HCT116 (cell line): ENCODE data around the gene NPDC1.

Experiments
- ATF3 ChIP-seq: IDR thresholded peaks from 2 replicates; pipeline ENCODE4 v1.6.1; 2012
- CEBPB ChIP-seq: IDR thresholded peaks from 2 replicates; pipeline ENCODE4 v1.6.1; 2012; ENCODE audit warnings: low read depth
- CTCF ChIP-seq, 3 experiments: fragments of 200-600 bp in 1 of 3; sonication (generic) in 1 of 3; IDR thresholded peaks in 2 of 3; conservative IDR thresholded peaks in 1 of 3; 2 replicates each; pipeline ENCODE4 v1.5.1; 2012 to 2017; ENCODE audit warnings: low read depth in 2 of 3, low read length in 2 of 3, antibody characterized with exemption in 1 of 3, borderline replicate concordance in 1 of 3, control low read depth in 1 of 3, mild to moderate bottlenecking in 1 of 3, mixed read lengths in 1 of 3, mixed run types in 1 of 3, moderate library complexity in 1 of 3; ENCODE audit not compliant: insufficient read depth in 1 of 3
- EZH2 ChIP-seq: fragments of 200-600 bp; sonication (generic); IDR thresholded peaks from 2 replicates; pipeline ENCODE4 v1.6.1; 2017; ENCODE audit warnings: antibody characterized with exemption, mixed run types
- EZH2phosphoT487 ChIP-seq: fragments of 200-600 bp; IDR thresholded peaks from 2 replicates; pipeline ENCODE4 v1.6.1; 2018; ENCODE audit warnings: antibody characterized with exemption, borderline replicate concordance
- JUND ChIP-seq: IDR thresholded peaks from 2 replicates; pipeline ENCODE4 v1.6.1; 2012
- POLR2A ChIP-seq: IDR thresholded peaks from 2 replicates; pipeline ENCODE4 v1.7.0; 2011; ENCODE audit warnings: borderline replicate concordance; ENCODE audit not compliant: insufficient read depth, insufficient read length; ENCODE audit errors: extremely low read depth
- RAD21 ChIP-seq: IDR thresholded peaks from 2 replicates; pipeline ENCODE4 v1.6.1; 2012; ENCODE audit warnings: low read depth, mild to moderate bottlenecking
- REST ChIP-seq: IDR thresholded peaks from 2 replicates; pipeline ENCODE4 v1.6.1; 2012; ENCODE audit warnings: low read depth
- SP1 ChIP-seq: IDR thresholded peaks from 2 replicates; pipeline ENCODE4 v1.6.1; 2012; ENCODE audit warnings: low read depth
- TCF7L2 ChIP-seq: IDR thresholded peaks from 2 replicates; pipeline ENCODE4 v1.7.0; 2011; ENCODE audit warnings: borderline replicate concordance, inconsistent platforms; ENCODE audit not compliant: insufficient read depth, insufficient read length; ENCODE audit errors: extremely low read depth
- ZFX ChIP-seq: fragments of 450-650 bp; IDR thresholded peaks from 2 replicates; pipeline ENCODE4 v1.6.1; 2017
- ZNF274 ChIP-seq: fragments of 200-500 bp; sonication (Bioruptor generic); IDR thresholded peaks from 2 replicates; pipeline ENCODE4 v1.6.1; 2014; ENCODE audit warnings: mild to moderate bottlenecking, low read depth, low read length, inconsistent platforms

GRCh38 chr9:137022662-137023008, 23.3 kb downstream of the NPDC1 start:
- no peak for TF ChIP-seq SP1
- no peak for TF ChIP-seq CTCF (IDR thresholded peaks at IDR 0.05 in 2 of 3, conservative IDR thresholded peaks at IDR 0.05 in 1 of 3; ENCODE audit: borderline replicate concordance in 1 of 3, insufficient read depth in 1 of 3, low read depth in 2 of 3, low read length in 2 of 3)
- TF ChIP-seq EZH2: no peak
- no peak for TF ChIP-seq EZH2phosphoT487
- TF ChIP-seq TCF7L2: no peak
- no peak for TF ChIP-seq POLR2A
- TF ChIP-seq JUND: no peak
- no peak for TF ChIP-seq RAD21
- no peak for TF ChIP-seq ZNF274
- TF ChIP-seq CEBPB: no peak
- TF ChIP-seq ZFX: no peak
- no peak for TF ChIP-seq ATF3
- TF ChIP-seq REST: no peak
